Measurements from ENCODE around the gene LDLRAD4.
"Not testable (repeated sequence)": the region's sequence is repeated elsewhere in the genome, so short reads cannot be mapped to it uniquely, and the experiment has no call there.

Gene LDLRAD4

GRCh38 chr18:13599031-13599430 is 380.5 kb downstream of the LDLRAD4 start:
- H3K36me3 ChIP-seq (ENCODE audit: control insufficient read depth in 2 of 2, insufficient read depth in 2 of 2, low read length in 2 of 2), result no peaks in the 10 kb centered on the region

GRCh38 chr18:13603304-13604019 is 384.9 kb downstream of the LDLRAD4 start:
- H3K36me3 ChIP-seq (ENCODE audit: control insufficient read depth in 2 of 2, insufficient read depth in 2 of 2, low read length in 2 of 2), result no peaks in the 10 kb centered on the region
- no peaks in the 10 kb centered on the region for H3K27me3 ChIP-seq (ENCODE audit: control insufficient read depth in 2 of 2, insufficient read depth in 2 of 2, low read length in 2 of 2)
- H3K4me3 ChIP-seq (ENCODE audit: low read length in 2 of 2), result no peak overlapping the region
- no peaks in the 10 kb centered on the region for H3K4me1 ChIP-seq (ENCODE audit: control insufficient read depth in 2 of 2, insufficient read depth in 2 of 2, low read length in 2 of 2)
- H3K9ac ChIP-seq (ENCODE audit: low read depth in 1 of 2, low read length in 2 of 2), result no peak overlapping the region
- no peak overlapping the region for H3K27ac ChIP-seq (ENCODE audit: low read depth in 2 of 2, low read length in 2 of 2)
- no peaks in the 10 kb centered on the region for H3K9me3 ChIP-seq (ENCODE audit: control insufficient read depth in 2 of 2, low read length in 2 of 2)

More at GRCh38 chr18:13599031-13599430, 380.5 kb downstream of the LDLRAD4 start:
- no peak overlapping the region for H3K27ac ChIP-seq (ENCODE audit: low read depth in 2 of 2, low read length in 2 of 2)
- H3K4me1 ChIP-seq (ENCODE audit: control insufficient read depth in 2 of 2, insufficient read depth in 2 of 2, low read length in 2 of 2), result no peaks in the 10 kb centered on the region
- peaks cover 11 to 15% of the 10 kb centered on the region in 2 donors for H3K9me3 ChIP-seq (ENCODE audit: control insufficient read depth in 2 of 2, low read length in 2 of 2)
- H3K4me3 ChIP-seq (ENCODE audit: low read length in 2 of 2), result no peak overlapping the region
- no peaks in the 10 kb centered on the region for H3K27me3 ChIP-seq (ENCODE audit: control insufficient read depth in 2 of 2, insufficient read depth in 2 of 2, low read length in 2 of 2)
- H3K9ac ChIP-seq (ENCODE audit: low read depth in 1 of 2, low read length in 2 of 2), result no peak overlapping the region

- no peak overlapping the region for H3K4me3 ChIP-seq (ENCODE audit: low read length in 2 of 2)
- H3K9me3 ChIP-seq (ENCODE audit: control insufficient read depth in 2 of 2, low read length in 2 of 2), result no peaks in the 10 kb centered on the region
- H3K36me3 ChIP-seq (ENCODE audit: control insufficient read depth in 2 of 2, insufficient read depth in 2 of 2, low read length in 2 of 2), result no peaks in the 10 kb centered on the region
- no peak overlapping the region for H3K9ac ChIP-seq (ENCODE audit: low read depth in 1 of 2, low read length in 2 of 2)
- H3K27ac ChIP-seq (ENCODE audit: low read depth in 2 of 2, low read length in 2 of 2), result no peak overlapping the region
- H3K27me3 ChIP-seq (ENCODE audit: control insufficient read depth in 2 of 2, insufficient read depth in 2 of 2, low read length in 2 of 2), result no peaks in the 10 kb centered on the region
- H3K4me1 ChIP-seq (ENCODE audit: control insufficient read depth in 2 of 2, insufficient read depth in 2 of 2, low read length in 2 of 2), result no peaks in the 10 kb centered on the region
Observed at GRCh38 chr18:13604786-13605185, 386.2 kb downstream of the LDLRAD4 start.

- no peak overlapping the region for H3K27ac ChIP-seq (ENCODE audit: low read depth in 2 of 2, low read length in 2 of 2)
- no peak overlapping the region for H3K9ac ChIP-seq (ENCODE audit: low read depth in 1 of 2, low read length in 2 of 2)
Observed at GRCh38 chr18:13605477-13605876, 386.9 kb downstream of the LDLRAD4 start.

DNA sequence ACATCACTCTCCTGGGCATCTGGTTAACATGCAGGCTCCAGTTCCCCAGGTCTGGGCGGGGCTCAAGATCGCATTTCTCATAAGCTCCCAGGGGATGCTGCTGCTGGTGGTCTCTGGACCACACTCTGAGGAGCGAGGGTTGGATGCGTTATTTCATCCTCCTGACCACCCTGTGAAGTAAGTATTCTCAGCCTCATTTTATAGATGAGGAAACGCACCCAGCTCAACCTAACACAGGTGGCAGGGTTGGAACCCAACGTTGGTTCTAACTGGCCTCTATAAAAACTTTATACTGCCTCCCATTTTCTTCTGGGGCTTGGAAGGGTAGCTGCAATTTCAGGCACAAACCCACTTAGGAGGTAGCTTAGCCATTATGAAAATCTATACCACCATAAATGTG is 387.3 kb downstream of the LDLRAD4 start:
- no peak overlapping the region for H3K9ac ChIP-seq (ENCODE audit: low read depth in 1 of 2, low read length in 2 of 2)
- H3K4me3 ChIP-seq (ENCODE audit: low read length in 2 of 2), result no peak overlapping the region
- H3K9me3 ChIP-seq (ENCODE audit: control insufficient read depth in 2 of 2, low read length in 2 of 2), result no peaks in the 10 kb centered on the region
- H3K27me3 ChIP-seq (ENCODE audit: control insufficient read depth in 2 of 2, insufficient read depth in 2 of 2, low read length in 2 of 2), result no peaks in the 10 kb centered on the region
- no peak overlapping the region for H3K27ac ChIP-seq (ENCODE audit: low read depth in 2 of 2, low read length in 2 of 2)
- no peaks in the 10 kb centered on the region for H3K36me3 ChIP-seq (ENCODE audit: control insufficient read depth in 2 of 2, insufficient read depth in 2 of 2, low read length in 2 of 2)
- H3K4me1 ChIP-seq (ENCODE audit: control insufficient read depth in 2 of 2, insufficient read depth in 2 of 2, low read length in 2 of 2), result peaks cover 0 to 3% of the 10 kb centered on the region in 2 donors

More at GRCh38 chr18:13605477-13605876, 386.9 kb downstream of the LDLRAD4 start:
- no peaks in the 10 kb centered on the region for H3K9me3 ChIP-seq (ENCODE audit: control insufficient read depth in 2 of 2, low read length in 2 of 2)
- H3K27me3 ChIP-seq (ENCODE audit: control insufficient read depth in 2 of 2, insufficient read depth in 2 of 2, low read length in 2 of 2), result no peaks in the 10 kb centered on the region
- H3K36me3 ChIP-seq (ENCODE audit: control insufficient read depth in 2 of 2, insufficient read depth in 2 of 2, low read length in 2 of 2), result no peaks in the 10 kb centered on the region
- no peak overlapping the region for H3K4me3 ChIP-seq (ENCODE audit: low read length in 2 of 2)
- peaks cover 0 to 1% of the 10 kb centered on the region in 2 donors for H3K4me1 ChIP-seq (ENCODE audit: control insufficient read depth in 2 of 2, insufficient read depth in 2 of 2, low read length in 2 of 2)

- no peaks in the 10 kb centered on the region for H3K36me3 ChIP-seq (ENCODE audit: control insufficient read depth in 2 of 2, insufficient read depth in 2 of 2, low read length in 2 of 2)
- no peak overlapping the region for H3K4me3 ChIP-seq (ENCODE audit: low read length in 2 of 2)
- no peaks in the 10 kb centered on the region for H3K9me3 ChIP-seq (ENCODE audit: control insufficient read depth in 2 of 2, low read length in 2 of 2)
- H3K27ac ChIP-seq (ENCODE audit: low read depth in 2 of 2, low read length in 2 of 2), result no peak overlapping the region
- no peaks in the 10 kb centered on the region for H3K27me3 ChIP-seq (ENCODE audit: control insufficient read depth in 2 of 2, insufficient read depth in 2 of 2, low read length in 2 of 2)
- peaks cover 0 to 4% of the 10 kb centered on the region in 2 donors for H3K4me1 ChIP-seq (ENCODE audit: control insufficient read depth in 2 of 2, insufficient read depth in 2 of 2, low read length in 2 of 2)
- H3K9ac ChIP-seq (ENCODE audit: low read depth in 1 of 2, low read length in 2 of 2), result no peak overlapping the region
Observed at GRCh38 chr18:13606604-13607254, 388.2 kb downstream of the LDLRAD4 start.

GRCh38 chr18:13608024-13608562 is 389.5 kb downstream of the LDLRAD4 start:
- not testable (repeated sequence) for H3K9me3 ChIP-seq (ENCODE audit: control insufficient read depth in 2 of 2, low read length in 2 of 2); H3K27me3 ChIP-seq (ENCODE audit: control insufficient read depth in 2 of 2, insufficient read depth in 2 of 2, low read length in 2 of 2); H3K9ac ChIP-seq (ENCODE audit: low read depth in 1 of 2, low read length in 2 of 2); H3K4me3 ChIP-seq (ENCODE audit: low read length in 2 of 2); H3K4me1 ChIP-seq (ENCODE audit: control insufficient read depth in 2 of 2, insufficient read depth in 2 of 2, low read length in 2 of 2); H3K36me3 ChIP-seq (ENCODE audit: control insufficient read depth in 2 of 2, insufficient read depth in 2 of 2, low read length in 2 of 2); H3K27ac ChIP-seq (ENCODE audit: low read depth in 2 of 2, low read length in 2 of 2)

GRCh38 chr18:13608791-13609532 is 390.4 kb downstream of the LDLRAD4 start:
- H3K9me3 ChIP-seq (ENCODE audit: control insufficient read depth in 2 of 2, low read length in 2 of 2), result no peaks in the 10 kb centered on the region

DNA sequence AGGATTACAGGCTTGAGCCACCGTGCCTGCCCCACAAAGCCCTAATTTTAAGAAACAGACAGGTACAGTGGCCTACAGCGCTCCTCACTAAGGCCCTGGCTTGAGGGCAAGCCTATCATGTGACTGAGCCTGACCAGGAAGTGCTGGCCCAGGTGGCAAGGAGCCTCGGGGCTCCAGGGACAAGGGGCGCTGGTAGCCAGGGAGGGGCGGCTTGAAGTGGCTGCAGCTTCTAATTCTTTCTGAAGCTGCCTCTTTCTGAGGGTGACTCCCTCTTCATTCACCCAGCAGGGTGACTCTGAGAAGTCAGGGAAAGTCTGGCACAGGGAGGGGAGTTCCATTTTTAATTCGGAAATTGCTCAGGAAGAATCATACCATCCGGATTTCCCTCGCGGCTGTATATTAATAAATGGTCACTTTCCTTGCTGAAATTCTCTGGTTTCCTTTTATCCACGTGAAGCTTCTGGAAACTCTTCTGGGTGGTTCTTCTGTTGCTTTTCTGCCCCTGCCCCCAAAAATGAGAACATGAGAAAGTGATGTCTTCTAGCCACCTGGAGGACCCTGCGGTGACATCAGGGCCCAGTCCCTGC is 392.1 kb downstream of the LDLRAD4 start:
- no peaks in the 10 kb centered on the region for H3K9me3 ChIP-seq (ENCODE audit: control insufficient read depth in 2 of 2, low read length in 2 of 2)
- no peaks in the 10 kb centered on the region for H3K27me3 ChIP-seq (ENCODE audit: control insufficient read depth in 2 of 2, insufficient read depth in 2 of 2, low read length in 2 of 2)
- no peaks in the 10 kb centered on the region for H3K36me3 ChIP-seq (ENCODE audit: control insufficient read depth in 2 of 2, insufficient read depth in 2 of 2, low read length in 2 of 2)
- peak overlapping the region in 1 of 2 donors; percentile 51 for H3K4me3 ChIP-seq (ENCODE audit: low read length in 2 of 2)
- H3K27ac ChIP-seq (ENCODE audit: low read depth in 2 of 2, low read length in 2 of 2), result no peak overlapping the region
- peaks cover 6 to 16% of the 10 kb centered on the region in 2 donors for H3K4me1 ChIP-seq (ENCODE audit: control insufficient read depth in 2 of 2, insufficient read depth in 2 of 2, low read length in 2 of 2)
- no peak overlapping the region for H3K9ac ChIP-seq (ENCODE audit: low read depth in 1 of 2, low read length in 2 of 2)

More at GRCh38 chr18:13608791-13609532, 390.4 kb downstream of the LDLRAD4 start:
- no peaks in the 10 kb centered on the region for H3K36me3 ChIP-seq (ENCODE audit: control insufficient read depth in 2 of 2, insufficient read depth in 2 of 2, low read length in 2 of 2)
- H3K4me1 ChIP-seq (ENCODE audit: control insufficient read depth in 2 of 2, insufficient read depth in 2 of 2, low read length in 2 of 2), result peaks cover 3 to 13% of the 10 kb centered on the region in 2 donors
- H3K9ac ChIP-seq (ENCODE audit: low read depth in 1 of 2, low read length in 2 of 2), result no peak overlapping the region
- H3K27me3 ChIP-seq (ENCODE audit: control insufficient read depth in 2 of 2, insufficient read depth in 2 of 2, low read length in 2 of 2), result no peaks in the 10 kb centered on the region
- no peak overlapping the region for H3K27ac ChIP-seq (ENCODE audit: low read depth in 2 of 2, low read length in 2 of 2)
- no peak overlapping the region for H3K4me3 ChIP-seq (ENCODE audit: low read length in 2 of 2)
